Neural cell (in vitro differentiated cells): Measurements from ENCODE around the gene PSMA7. TPM values are rescaled to one million over a fixed set of nuclear protein-coding genes. Genes with fewer than 3 reads are reported as not detected.

ENCODE experiments used
- H2AFZ ChIP-seq: fragments of 200-600, 300-800 bp; sonication (generic), shearing (Covaris generic); 2 replicates; pipeline ENCODE4 v1.6.0; 2014; ENCODE audit warnings: low read depth, mild to moderate bottlenecking, antibody characterized with exemption, low read length, moderate library complexity
- H3F3A ChIP-seq: fragments of 200-600 bp; shearing (Covaris generic); 2 replicates; pipeline ENCODE4 v1.6.1; 2016; ENCODE audit warnings: mild to moderate bottlenecking, moderate library complexity, mixed read lengths, antibody characterized with exemption, low read length; ENCODE audit not compliant: insufficient read depth, poor library complexity, severe bottlenecking
- H3K27ac ChIP-seq: fragments of 200-600, 300-800 bp; sonication (generic), shearing (Covaris generic); 2 replicates; pipeline ENCODE4 v1.5.1; 2014; ENCODE audit warnings: mild to moderate bottlenecking, low read length, moderate library complexity
- H3K27me3 ChIP-seq: fragments of 300-800, 200-600 bp; sonication (generic), shearing (Covaris generic); 2 replicates; pipeline ENCODE4 v1.6.0; 2014; ENCODE audit warnings: mild to moderate bottlenecking, low read depth, low read length, moderate library complexity; ENCODE audit not compliant: insufficient read depth
- H3K36me3 ChIP-seq: fragments of 300-800, 200-600 bp; sonication (generic), shearing (Covaris generic); 2 replicates; pipeline ENCODE4 v1.5.1; 2014; ENCODE audit warnings: mild to moderate bottlenecking, antibody characterized with exemption, low read length, moderate library complexity; ENCODE audit not compliant: insufficient read depth
- H3K4me2 ChIP-seq: fragments of 300-800, 200-600 bp; sonication (generic), shearing (Covaris generic); 2 replicates; pipeline ENCODE4 v1.6.0; 2014; ENCODE audit warnings: mild to moderate bottlenecking, low read length
- H3K4me3 ChIP-seq: fragments of 300-800, 200-600 bp; sonication (generic), shearing (Covaris generic); 2 replicates; pipeline ENCODE4 v1.5.1; 2014; ENCODE audit warnings: mild to moderate bottlenecking, low read length, moderate library complexity
- H3K79me2 ChIP-seq: fragments of 200-600 bp; shearing (Covaris generic); replicated peaks from 2 replicates; pipeline ENCODE4 v1.6.0; 2014; ENCODE audit warnings: mild to moderate bottlenecking, low read length, moderate library complexity; ENCODE audit not compliant: insufficient read depth
- H3K9ac ChIP-seq: fragments of 300-800, 200-600 bp; sonication (generic), shearing (Covaris generic); 2 replicates; pipeline ENCODE4 v1.6.1; 2016; ENCODE audit warnings: mild to moderate bottlenecking, low read length, mixed read lengths
- H3K9me2 ChIP-seq: fragments of 200-600 bp; shearing (Covaris generic); 2 replicates; pipeline ENCODE4 v1.6.1; 2016; ENCODE audit warnings: mild to moderate bottlenecking, low read length, mixed read lengths; ENCODE audit not compliant: insufficient read depth
- H3K9me3 ChIP-seq: fragments of 200-600, 300-800 bp; sonication (generic), shearing (Covaris generic); 2 replicates; pipeline ENCODE4 v1.6.1; 2016; ENCODE audit warnings: mild to moderate bottlenecking, mixed run types, low read length, moderate library complexity, mixed read lengths
- H4K20me1 ChIP-seq: fragments of 200-600 bp; shearing (Covaris generic); 2 replicates; pipeline ENCODE4 v1.6.1; 2016; ENCODE audit warnings: mild to moderate bottlenecking, mixed run types; ENCODE audit not compliant: insufficient read depth
- EP300 ChIP-seq: fragments of 450-650 bp; conservative IDR thresholded peaks from 2 replicates; pipeline ENCODE4 v1.6.1; 2014; ENCODE audit warnings: antibody characterized with exemption, mild to moderate bottlenecking, moderate library complexity; ENCODE audit not compliant: poor library complexity, severe bottlenecking
- EZH2 ChIP-seq: fragments of 200-600, 300-800 bp; shearing (Covaris generic), sonication (generic); IDR thresholded peaks from 2 replicates; pipeline ENCODE4 v1.6.1; 2014; ENCODE audit warnings: antibody characterized with exemption, low read length, borderline replicate concordance, mild to moderate bottlenecking; ENCODE audit not compliant: insufficient read depth, poor library complexity, severe bottlenecking
- MXI1 ChIP-seq: fragments of 450-650 bp; conservative IDR thresholded peaks from 2 replicates; pipeline ENCODE4 v1.6.1; 2014; ENCODE audit warnings: antibody characterized with exemption, mild to moderate bottlenecking; ENCODE audit not compliant: poor library complexity, severe bottlenecking
- POLR2AphosphoS5 ChIP-seq: IDR thresholded peaks from 2 replicates; pipeline ENCODE4 v1.6.1; 2012
- RAD21 ChIP-seq: fragments of 450-650 bp; conservative IDR thresholded peaks from 2 replicates; pipeline ENCODE4 v1.6.1; 2014; ENCODE audit warnings: antibody characterized with exemption, mild to moderate bottlenecking, moderate library complexity
- SMC3 ChIP-seq: fragments of 450-650 bp; conservative IDR thresholded peaks from 2 replicates; pipeline ENCODE4 v1.6.1; 2014; ENCODE audit warnings: antibody characterized with exemption, mild to moderate bottlenecking, moderate library complexity; ENCODE audit not compliant: poor library complexity
- TAF1 ChIP-seq: IDR thresholded peaks from 2 replicates; pipeline ENCODE4 v1.6.1; 2012; ENCODE audit warnings: low read depth
- polyA plus RNA-seq: library from polyadenylated mRNA; depleted of rRNA; stranded (reverse); fragments of >200 nt; gene quantifications from 2 replicates; pipeline ENCODE4 v1.2.3, GENCODE V29; 2014
- TF ChIP-seq, protein P1 (sequence below): IDR thresholded peaks from 2 replicates; pipeline ENCODE4 v1.6.1; 2012; ENCODE audit warnings: borderline replicate concordance

The PSMA7 gene
- polyA plus RNA-seq, 1 donor from 2014 or later: 874 TPM

DNA sequence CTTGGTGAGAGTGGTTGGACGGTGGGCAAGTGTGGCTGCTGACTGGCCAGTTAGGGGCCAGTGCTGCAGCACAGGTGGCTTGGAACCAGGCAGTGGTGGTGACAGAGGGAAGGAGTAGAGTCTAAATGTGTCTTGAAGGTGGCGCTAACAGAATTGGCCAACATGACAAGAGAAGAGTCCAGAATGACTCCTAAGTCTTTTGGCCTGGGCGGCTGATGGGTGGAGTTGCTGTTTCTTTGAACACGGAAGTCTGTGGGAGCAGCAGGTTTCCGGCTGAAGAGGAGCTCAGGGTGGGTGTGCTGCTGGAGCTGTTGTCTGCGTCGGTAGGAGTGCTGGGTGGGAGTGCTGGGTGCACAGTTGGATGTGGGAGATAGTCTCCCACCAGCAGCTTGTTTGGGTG, 10.8 kb downstream of the PSMA7 start:
- no peak overlapping the region for H2AFZ ChIP-seq
- H4K20me1 ChIP-seq: peaks cover 16% of the 10 kb centered on the region
- H3K36me3 ChIP-seq: no peaks in the 10 kb centered on the region
- H3K4me2 ChIP-seq: no peak overlapping the region
- no peak overlapping the region for H3K9ac ChIP-seq
- no peaks in the 10 kb centered on the region for H3K9me2 ChIP-seq
- H3K27ac ChIP-seq: no peak overlapping the region
- H3K9me3 ChIP-seq: no peaks in the 10 kb centered on the region
- H3K27me3 ChIP-seq: no peaks in the 10 kb centered on the region
- H3F3A ChIP-seq: no peaks in the 10 kb centered on the region
- no peak overlapping the region for H3K4me3 ChIP-seq
- no peaks in the 10 kb centered on the region for H3K79me2 ChIP-seq
- TF ChIP-seq, protein P1, sequence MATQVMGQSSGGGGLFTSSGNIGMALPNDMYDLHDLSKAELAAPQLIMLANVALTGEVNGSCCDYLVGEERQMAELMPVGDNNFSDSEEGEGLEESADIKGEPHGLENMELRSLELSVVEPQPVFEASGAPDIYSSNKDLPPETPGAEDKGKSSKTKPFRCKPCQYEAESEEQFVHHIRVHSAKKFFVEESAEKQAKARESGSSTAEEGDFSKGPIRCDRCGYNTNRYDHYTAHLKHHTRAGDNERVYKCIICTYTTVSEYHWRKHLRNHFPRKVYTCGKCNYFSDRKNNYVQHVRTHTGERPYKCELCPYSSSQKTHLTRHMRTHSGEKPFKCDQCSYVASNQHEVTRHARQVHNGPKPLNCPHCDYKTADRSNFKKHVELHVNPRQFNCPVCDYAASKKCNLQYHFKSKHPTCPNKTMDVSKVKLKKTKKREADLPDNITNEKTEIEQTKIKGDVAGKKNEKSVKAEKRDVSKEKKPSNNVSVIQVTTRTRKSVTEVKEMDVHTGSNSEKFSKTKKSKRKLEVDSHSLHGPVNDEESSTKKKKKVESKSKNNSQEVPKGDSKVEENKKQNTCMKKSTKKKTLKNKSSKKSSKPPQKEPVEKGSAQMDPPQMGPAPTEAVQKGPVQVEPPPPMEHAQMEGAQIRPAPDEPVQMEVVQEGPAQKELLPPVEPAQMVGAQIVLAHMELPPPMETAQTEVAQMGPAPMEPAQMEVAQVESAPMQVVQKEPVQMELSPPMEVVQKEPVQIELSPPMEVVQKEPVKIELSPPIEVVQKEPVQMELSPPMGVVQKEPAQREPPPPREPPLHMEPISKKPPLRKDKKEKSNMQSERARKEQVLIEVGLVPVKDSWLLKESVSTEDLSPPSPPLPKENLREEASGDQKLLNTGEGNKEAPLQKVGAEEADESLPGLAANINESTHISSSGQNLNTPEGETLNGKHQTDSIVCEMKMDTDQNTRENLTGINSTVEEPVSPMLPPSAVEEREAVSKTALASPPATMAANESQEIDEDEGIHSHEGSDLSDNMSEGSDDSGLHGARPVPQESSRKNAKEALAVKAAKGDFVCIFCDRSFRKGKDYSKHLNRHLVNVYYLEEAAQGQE: no peak
- TF ChIP-seq SMC3 (no peak), MXI1 (no peak), EZH2 (no peak), POLR2AphosphoS5 (no peak), EP300 (no peak)

DNA sequence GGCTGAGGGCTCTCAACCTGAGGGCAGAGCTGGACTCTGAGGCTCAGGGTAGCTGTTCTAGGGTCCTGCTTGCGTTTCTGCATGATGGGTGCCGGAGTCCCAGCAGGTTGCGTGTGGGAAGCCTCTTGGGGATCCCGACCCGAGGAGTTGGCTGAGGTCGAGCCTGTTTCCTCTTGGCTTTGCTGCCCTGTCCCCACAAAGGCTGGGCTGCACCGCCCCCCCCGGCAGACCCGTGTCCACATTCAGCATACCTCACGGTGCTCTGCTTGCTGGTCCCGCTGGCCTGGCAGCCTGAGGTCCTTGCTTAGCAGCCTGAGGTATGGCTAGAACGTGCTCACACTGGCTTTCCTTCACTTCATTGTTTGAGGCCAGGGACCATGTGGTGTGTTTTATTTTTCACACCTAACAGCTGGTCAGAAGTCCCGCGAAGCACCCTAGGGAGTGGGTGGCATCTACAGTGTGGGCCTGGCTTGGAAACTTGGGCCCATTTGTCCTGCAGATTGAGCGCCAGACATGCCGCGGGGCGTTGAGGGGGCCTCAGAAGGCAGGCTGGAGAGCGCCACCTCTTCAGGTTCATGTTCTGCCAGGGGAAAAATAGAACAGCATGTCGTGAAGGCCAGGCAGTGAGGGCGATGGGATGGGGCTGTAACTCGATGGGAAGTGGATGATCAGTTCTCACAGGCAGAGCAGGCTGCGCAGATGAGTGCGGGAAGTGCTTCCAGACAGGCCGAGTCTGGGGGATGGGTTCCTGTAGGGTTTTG, 11.5 kb downstream of the PSMA7 start:
- Histone ChIP-seq H3K36me3 (no peaks in the 10 kb centered on the region), H3K79me2 (no peaks in the 10 kb centered on the region)

More for the DNA sequence above, 11.5 kb downstream of the PSMA7 start:
- H3K9me3 ChIP-seq: no peaks in the 10 kb centered on the region
- H4K20me1 ChIP-seq: peaks cover 12% of the 10 kb centered on the region
- no peaks in the 10 kb centered on the region for H3F3A ChIP-seq
- H3K4me2 ChIP-seq: no peak overlapping the region
- H3K9me2 ChIP-seq: no peaks in the 10 kb centered on the region
- H2AFZ ChIP-seq: no peak overlapping the region
- H3K27ac ChIP-seq: no peak overlapping the region
- H3K9ac ChIP-seq: no peak overlapping the region
- H3K27me3 ChIP-seq: no peaks in the 10 kb centered on the region
- H3K4me3 ChIP-seq: no peak overlapping the region
- TF ChIP-seq TAF1: no peak
- TF ChIP-seq, protein P1: no peak
- no peak for TF ChIP-seq EP300
- no peak for TF ChIP-seq RAD21
- no peak for TF ChIP-seq EZH2
